Coronary artery (tissue), 2 donors: ENCODE measurements around the gene USP10.
A peak's percentile ranks its signal among the peaks of the same experiment; 100 is the strongest.

ENCODE experiments used
- DNase-seq: peaks from one replicate; pipeline ENCODE4 v3.0.0-alpha.2; 2017; ENCODE audit warnings: low spot score
- H3K27ac ChIP-seq, 2 donors: fragments of 200-600 bp; sonication (generic); one replicate each; pipeline ENCODE4 v1.5.1; 2016 to 2019
- H3K4me3 ChIP-seq: fragments of 200-600 bp; sonication (generic); 2 replicates; pipeline ENCODE4 v1.5.1; 2016; ENCODE audit warnings: mild to moderate bottlenecking, moderate library complexity
- TF ChIP-seq, protein P1 (sequence below): fragments of 200-600 bp; sonication (generic); IDR thresholded peaks from one replicate; pipeline ENCODE4 v1.5.1; 2019; ENCODE audit warnings: antibody characterized with exemption

The USP10 gene

DNA sequence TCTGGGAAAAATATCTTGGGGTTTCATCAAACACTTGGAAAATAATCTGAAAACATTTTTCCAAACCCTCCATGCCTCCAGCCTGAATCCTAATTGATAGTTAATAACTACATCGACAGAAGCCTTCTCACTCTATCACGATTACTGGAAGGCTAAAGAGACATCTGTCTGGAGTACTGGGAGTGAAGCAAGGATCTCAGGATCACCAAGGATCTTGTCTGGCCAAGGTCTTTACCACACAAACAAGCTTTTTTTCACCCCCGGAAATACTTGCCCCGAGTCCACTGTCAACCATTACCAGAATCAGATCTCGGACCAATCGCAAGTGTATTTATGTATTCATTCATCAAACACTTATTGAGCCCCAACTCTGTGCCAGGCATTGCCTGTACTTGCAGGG is 91.7 kb downstream of the USP10 start:
- Histone ChIP-seq H3K4me3 (no peak overlapping the region), H3K27ac (no peak overlapping the region)
- no peak for DNase-seq
- TF ChIP-seq, protein P1, sequence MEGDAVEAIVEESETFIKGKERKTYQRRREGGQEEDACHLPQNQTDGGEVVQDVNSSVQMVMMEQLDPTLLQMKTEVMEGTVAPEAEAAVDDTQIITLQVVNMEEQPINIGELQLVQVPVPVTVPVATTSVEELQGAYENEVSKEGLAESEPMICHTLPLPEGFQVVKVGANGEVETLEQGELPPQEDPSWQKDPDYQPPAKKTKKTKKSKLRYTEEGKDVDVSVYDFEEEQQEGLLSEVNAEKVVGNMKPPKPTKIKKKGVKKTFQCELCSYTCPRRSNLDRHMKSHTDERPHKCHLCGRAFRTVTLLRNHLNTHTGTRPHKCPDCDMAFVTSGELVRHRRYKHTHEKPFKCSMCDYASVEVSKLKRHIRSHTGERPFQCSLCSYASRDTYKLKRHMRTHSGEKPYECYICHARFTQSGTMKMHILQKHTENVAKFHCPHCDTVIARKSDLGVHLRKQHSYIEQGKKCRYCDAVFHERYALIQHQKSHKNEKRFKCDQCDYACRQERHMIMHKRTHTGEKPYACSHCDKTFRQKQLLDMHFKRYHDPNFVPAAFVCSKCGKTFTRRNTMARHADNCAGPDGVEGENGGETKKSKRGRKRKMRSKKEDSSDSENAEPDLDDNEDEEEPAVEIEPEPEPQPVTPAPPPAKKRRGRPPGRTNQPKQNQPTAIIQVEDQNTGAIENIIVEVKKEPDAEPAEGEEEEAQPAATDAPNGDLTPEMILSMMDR, result no peak

DNA sequence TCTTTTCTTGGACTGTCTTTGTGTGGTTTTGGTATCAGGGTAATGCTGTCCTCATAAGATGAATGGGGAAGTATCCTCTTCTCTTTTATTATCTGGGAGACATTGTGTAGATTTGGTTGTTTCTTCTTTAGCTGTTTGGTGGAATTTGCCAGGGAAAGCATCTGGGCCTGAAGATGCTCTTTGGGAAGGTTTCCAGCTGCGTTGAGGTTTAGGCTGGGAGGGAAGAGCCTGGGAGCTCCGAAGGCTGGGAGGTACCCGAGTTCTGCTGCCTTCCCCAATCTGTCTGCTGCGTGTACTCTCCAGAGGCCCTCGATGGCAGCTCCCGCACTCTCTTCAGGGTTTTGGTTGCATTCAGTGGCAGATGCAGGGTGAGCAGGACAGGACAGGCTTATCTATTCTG is 94.4 kb downstream of the USP10 start:
- DNase-seq, result no peak
- H3K4me3 ChIP-seq, result no peak overlapping the region
- TF ChIP-seq, protein P1, result no peak
- no peak overlapping the region for H3K27ac ChIP-seq

DNA sequence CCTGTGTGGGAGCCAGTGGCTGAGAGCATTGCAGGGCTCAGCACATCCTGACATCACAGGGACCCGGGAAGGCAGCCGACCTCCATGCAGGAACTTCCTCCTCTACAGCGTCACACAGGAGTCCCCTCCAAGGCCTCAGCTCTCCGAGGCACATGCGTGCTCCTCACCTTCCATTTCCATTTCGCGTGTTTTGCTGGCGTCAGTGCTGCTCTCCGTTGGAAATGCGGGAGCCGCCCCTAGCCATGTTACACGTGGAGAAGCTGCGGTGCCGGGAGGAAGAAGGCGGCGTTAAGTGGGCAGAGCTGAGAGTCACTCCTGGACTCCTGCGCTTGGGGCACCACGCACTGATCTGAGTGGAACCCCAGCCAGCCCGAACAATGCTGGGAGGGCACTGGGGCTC is 94.8 kb downstream of the USP10 start:
- Histone ChIP-seq H3K4me3 (no peak overlapping the region), H3K27ac (peak overlapping the region; percentile 70 to 80)
- no peak for DNase-seq
- TF ChIP-seq, protein P1, result no peak

DNA sequence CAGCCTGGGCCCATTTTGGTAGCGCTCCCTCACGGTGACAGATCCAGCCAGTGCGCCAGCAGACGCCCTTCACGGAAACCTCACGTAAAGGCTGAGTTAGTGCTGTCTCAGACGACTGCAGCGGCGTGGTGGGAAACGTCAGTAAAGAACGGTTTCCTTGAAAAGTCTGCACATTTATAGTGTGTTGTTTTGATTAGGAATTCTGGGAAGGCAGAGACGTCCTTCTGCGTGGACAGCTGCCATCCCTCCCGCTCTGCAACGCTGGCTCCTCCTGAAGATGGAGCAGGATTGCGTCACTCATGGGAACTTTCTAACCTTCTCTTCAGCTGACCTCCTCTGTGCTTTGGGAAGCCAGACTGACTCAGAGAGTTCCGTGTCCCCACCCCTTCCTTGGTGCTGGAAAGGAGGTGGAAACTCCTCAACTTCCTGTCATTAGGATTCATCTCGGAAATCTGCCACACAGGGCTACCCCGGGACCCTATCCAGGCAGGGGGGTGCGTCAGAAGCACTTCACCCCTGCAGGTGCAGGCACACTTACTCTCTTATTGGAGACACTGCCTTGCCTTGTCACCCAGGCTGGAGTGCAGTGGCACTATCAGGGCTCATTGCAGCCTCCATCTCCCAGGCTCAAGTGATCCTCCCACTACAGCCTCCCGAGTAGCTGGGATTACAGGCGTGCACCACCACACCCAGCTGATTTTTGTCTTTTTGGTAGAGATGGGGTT is 95.7 kb downstream of the USP10 start:
- DNase-seq, result peak; percentile 88
- Histone ChIP-seq H3K27ac (peak overlapping the region; percentile 70 to 80), H3K4me3 (peak overlapping the region; percentile 50)
- TF ChIP-seq, protein P1, result no peak

DNA sequence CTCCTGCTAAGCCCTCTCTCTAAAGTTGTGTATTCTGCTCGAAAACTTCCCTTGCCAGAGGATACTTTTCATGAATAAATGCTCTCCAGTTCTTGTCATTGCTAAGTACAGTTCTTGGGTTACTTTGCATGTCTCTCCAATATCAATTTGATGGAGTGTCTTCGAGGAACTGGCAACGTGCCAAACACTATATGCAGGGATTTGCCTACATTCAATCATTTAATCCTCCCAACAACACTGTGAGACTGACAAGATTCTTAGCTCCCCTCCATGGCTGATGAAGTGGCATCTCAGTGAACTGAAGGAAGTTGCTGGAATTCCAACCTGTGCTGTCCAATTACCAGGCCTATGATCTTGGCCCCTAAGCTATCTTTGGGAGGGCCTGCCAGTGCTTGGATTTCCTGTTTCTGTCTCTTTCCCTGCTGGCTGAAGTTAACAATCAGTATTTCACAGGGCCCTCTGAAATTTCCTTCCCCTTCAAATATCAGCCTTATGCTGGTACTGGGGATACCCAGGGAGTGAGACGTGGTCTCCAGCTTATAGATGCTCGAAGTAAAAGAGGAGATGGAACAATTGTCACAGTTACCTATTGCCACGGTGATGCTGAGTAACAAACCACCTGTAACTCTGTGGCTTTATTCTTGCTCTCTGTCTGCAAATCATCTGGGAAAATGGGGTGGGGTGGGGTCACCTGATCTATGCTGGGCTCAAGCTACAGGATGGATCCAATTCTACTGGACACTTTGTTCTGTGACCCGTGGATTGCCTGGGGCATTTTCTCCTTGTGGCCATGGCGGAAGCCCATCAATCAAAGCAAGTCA is 100.6 kb downstream of the USP10 start:
- no peak overlapping the region for H3K27ac ChIP-seq
- DNase-seq, result no peak
- TF ChIP-seq, protein P1, result no peak
- H3K4me3 ChIP-seq, result no peak overlapping the region

DNA sequence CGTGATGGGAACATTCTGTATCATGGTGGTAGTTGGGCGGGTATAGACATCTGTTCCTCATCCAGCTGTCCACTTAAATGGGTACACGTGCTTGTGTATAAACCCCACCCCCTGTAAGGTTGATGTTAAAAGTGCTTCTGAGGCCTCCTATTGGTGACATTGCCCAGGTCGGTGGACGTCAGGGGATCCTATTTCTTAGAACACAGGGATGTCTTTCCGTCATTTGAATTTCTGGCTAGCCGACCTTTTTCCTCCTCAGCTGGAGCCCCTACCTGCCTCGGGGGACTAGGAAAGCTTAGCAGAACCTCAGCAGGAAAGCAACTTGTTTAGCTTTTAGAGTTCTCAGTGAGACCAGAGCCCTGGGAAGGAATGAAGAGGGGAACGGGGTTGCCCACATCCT is 103.3 kb downstream of the USP10 start:
- H3K4me3 ChIP-seq, result no peak overlapping the region
- no peak overlapping the region for H3K27ac ChIP-seq
- no peak for DNase-seq
- TF ChIP-seq, protein P1, result no peak
